Left lobe of liver (tissue), 2 donors: ENCODE results near the gene FOXN3. TPM values are rescaled to one million over a fixed set of nuclear protein-coding genes. Genes with fewer than 3 reads are reported as not detected.

ENCODE experiments used
- ATAC-seq: fragments of 200-7000 bp; cut with Tn5 transposase; one replicate; pipeline ENCODE4 v1.9.1; 2020; ENCODE audit warnings: mild to moderate bottlenecking, moderate library complexity
- DNase-seq: peaks from one replicate; pipeline ENCODE4 v3.0.0-alpha.2; 2020; ENCODE audit warnings: low spot score
- total RNA-seq: library from RNA; stranded (reverse); gene quantifications from one replicate; pipeline ENCODE4 v1.2.1, GENCODE V29; 2021
- donor health status: DM: no; HTN: no; CAD: no; lungs with moderate emphysema.
- donor health status: DM: no; HTN: yes; CAD: no.

FOXN3 gene
- total RNA-seq, 1 donor from 2014 or later = 72.9 TPM

GRCh38 chr14:89409961-89410360, 7.1 kb downstream of the FOXN3 start:
- no peak for ATAC-seq
- DNase-seq = no peak

GRCh38 chr14:89408907-89409700, 7.9 kb downstream of the FOXN3 start:
- ATAC-seq (peak; percentile 54), DNase-seq (no peak)

GRCh38 chr14:89407856-89408255, 9.2 kb downstream of the FOXN3 start:
- DNase-seq (no peak), ATAC-seq (peak; percentile 12)

GRCh38 chr14:89406941-89407340, 10.1 kb downstream of the FOXN3 start:
- DNase-seq (no peak), ATAC-seq (peak; percentile 30)

GRCh38 chr14:89406361-89406760, 10.7 kb downstream of the FOXN3 start:
- no peak for DNase-seq
- no peak for ATAC-seq

GRCh38 chr14:89405712-89406111, 11.3 kb downstream of the FOXN3 start:
- DNase-seq (no peak), ATAC-seq (no peak)

- ATAC-seq (no peak), DNase-seq (no peak)
These were observed 14.7 kb downstream of the FOXN3 start for GRCh38 chr14:89402363-89402762.

- ATAC-seq (no peak), DNase-seq (no peak)
These were observed 15.3 kb downstream of the FOXN3 start for GRCh38 chr14:89401761-89402160.

GRCh38 chr14:89401241-89401640, 15.8 kb downstream of the FOXN3 start:
- ATAC-seq (no peak), DNase-seq (no peak)

- no peak for ATAC-seq
- DNase-seq = no peak
These were observed 16.5 kb downstream of the FOXN3 start for GRCh38 chr14:89400529-89400928.

GRCh38 chr14:89399594-89400068, 17.4 kb downstream of the FOXN3 start:
- ATAC-seq (no peak), DNase-seq (no peak)

- ATAC-seq (no peak), DNase-seq (no peak)
These were observed 17.9 kb downstream of the FOXN3 start for GRCh38 chr14:89399157-89399556.

- peak; percentile 24 for ATAC-seq
These were observed 19.3 kb downstream of the FOXN3 start for GRCh38 chr14:89397569-89398230.

GRCh38 chr14:89394972-89395371, 22.1 kb downstream of the FOXN3 start:
- DNase-seq = no peak
- no peak for ATAC-seq

More at GRCh38 chr14:89397569-89398230, 19.3 kb downstream of the FOXN3 start:
- no peak for DNase-seq

- ATAC-seq (no peak), DNase-seq (no peak)
These were observed 23.7 kb downstream of the FOXN3 start for GRCh38 chr14:89393222-89393745.

GRCh38 chr14:89392181-89392580, 24.9 kb downstream of the FOXN3 start:
- DNase-seq (no peak), ATAC-seq (peak; percentile 12)

- no peak for DNase-seq
- ATAC-seq = no peak
These were observed 25.5 kb downstream of the FOXN3 start for GRCh38 chr14:89391556-89391955.

GRCh38 chr14:89391123-89391522, 25.9 kb downstream of the FOXN3 start:
- peak; percentile 17 for ATAC-seq
- DNase-seq = no peak

GRCh38 chr14:89388853-89389252, 28.2 kb downstream of the FOXN3 start:
- no peak for DNase-seq
- peak; percentile 36 for ATAC-seq

GRCh38 chr14:89387922-89388685, 28.9 kb downstream of the FOXN3 start:
- ATAC-seq (no peak), DNase-seq (no peak)

GRCh38 chr14:89386212-89386886, 30.7 kb downstream of the FOXN3 start:
- DNase-seq = no peak
- no peak for ATAC-seq
